ENCODE measurements around the gene PYURF.

PYURF gene

GRCh38 chr4:88533937-88534750 lies 10.6 kb upstream of the PYURF start:
- H3K27ac ChIP-seq = no peak overlapping the region
- TF ChIP-seq CTCF (conservative IDR thresholded peaks at IDR 0.05) = no peak

- no peak for TF ChIP-seq CTCF (conservative IDR thresholded peaks at IDR 0.05)
- H3K27ac ChIP-seq = no peak overlapping the region
Observed at GRCh38 chr4:88533088-88533790, 9.7 kb upstream of the PYURF start.

- TF ChIP-seq CTCF (conservative IDR thresholded peaks at IDR 0.05) = no peak
- peak overlapping the region; percentile 25; the same call in 1 of the 2 replicates for H3K27ac ChIP-seq
Observed at GRCh38 chr4:88531549-88531948, 8.0 kb upstream of the PYURF start.

GRCh38 chr4:88528861-88529260 lies 5.3 kb upstream of the PYURF start:
- no peak overlapping the region for H3K27ac ChIP-seq
- peak; percentile 66 for TF ChIP-seq CTCF (conservative IDR thresholded peaks at IDR 0.05)

GRCh38 chr4:88527787-88528186 lies 4.2 kb upstream of the PYURF start:
- H3K27ac ChIP-seq = no peak overlapping the region
- TF ChIP-seq CTCF (conservative IDR thresholded peaks at IDR 0.05) = no peak

GRCh38 chr4:88526221-88526815 lies 2.7 kb upstream of the PYURF start:
- H3K27ac ChIP-seq = peak overlapping the region; percentile 95; the same call in 1 of the 2 replicates
- TF ChIP-seq CTCF (conservative IDR thresholded peaks at IDR 0.05) = peak; percentile 70

DNA sequence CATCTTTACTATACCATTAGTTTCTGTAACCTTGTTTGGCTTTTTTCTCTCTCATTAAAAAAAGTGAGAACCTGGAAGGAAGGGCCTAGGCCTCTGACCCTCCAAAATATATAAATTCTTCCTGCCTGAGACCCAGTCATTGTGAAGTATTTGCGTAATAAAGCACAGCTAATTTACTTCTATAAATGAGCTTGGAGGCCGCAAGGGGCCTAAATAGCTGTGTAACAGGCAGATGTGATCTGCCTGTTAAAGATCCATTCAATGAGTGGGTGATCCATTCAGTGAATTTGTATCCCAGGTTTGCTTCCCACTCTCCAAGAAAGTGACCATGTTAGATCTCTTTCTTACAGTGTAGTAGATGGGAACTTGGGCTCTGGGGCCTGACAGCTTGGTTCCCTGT lies 595 bp upstream of the PYURF start:
- TF ChIP-seq CTCF (conservative IDR thresholded peaks at IDR 0.05) = no peak
- peak overlapping the region; percentile 95 for H3K27ac ChIP-seq
